Superior temporal gyrus (tissue), 1 donor: ENCODE measurements around the gene FPGS.
"Not testable (repeated sequence)": the region's sequence is repeated elsewhere in the genome, so short reads cannot be mapped to it uniquely, and the experiment has no call there.

Experiments
- DNase-seq: peaks from one replicate; pipeline ENCODE4 v3.0.0-alpha.2; 2016; ENCODE audit errors: extremely low spot score

The FPGS gene

GRCh38 chr9:127838375-127839078 lies 35.8 kb downstream of the FPGS start:
- no peak for DNase-seq

- no peak for DNase-seq
Observed at GRCh38 chr9:127841087-127841835, 38.6 kb downstream of the FPGS start.

- DNase-seq, result no peak
Observed at GRCh38 chr9:127844821-127845359, 42.2 kb downstream of the FPGS start.

GRCh38 chr9:127845619-127846018 lies 42.9 kb downstream of the FPGS start:
- DNase-seq, result not testable (repeated sequence)

- DNase-seq, result no peak
Observed at GRCh38 chr9:127846443-127847177, 43.9 kb downstream of the FPGS start.

- no peak for DNase-seq
Observed at GRCh38 chr9:127847178-127847510, 44.5 kb downstream of the FPGS start.

- no peak for DNase-seq
Observed at GRCh38 chr9:127847833-127848755, 45.4 kb downstream of the FPGS start.

- no peak for DNase-seq
Observed at GRCh38 chr9:127848756-127849504, 46.2 kb downstream of the FPGS start.

GRCh38 chr9:127850286-127850830 lies 47.7 kb downstream of the FPGS start:
- no peak for DNase-seq

GRCh38 chr9:127852829-127853228 lies 50.1 kb downstream of the FPGS start:
- DNase-seq, result no peak

- DNase-seq, result no peak
Observed at GRCh38 chr9:127853312-127854183, 50.9 kb downstream of the FPGS start.

- no peak for DNase-seq
Observed at GRCh38 chr9:127854184-127854806, 51.6 kb downstream of the FPGS start, which contains the start of gene ENG. Gene ENG (minus strand): TSS chr9:127854658. CDS start chr9:127854355, 303 bp downstream.

- no peak for DNase-seq
Observed at GRCh38 chr9:127854960-127855359, 52.3 kb downstream of the FPGS start.

GRCh38 chr9:127855522-127855921 lies 52.8 kb downstream of the FPGS start:
- no peak for DNase-seq

- no peak for DNase-seq
Observed at GRCh38 chr9:127856094-127856728, 53.5 kb downstream of the FPGS start.

- DNase-seq, result no peak
Observed at GRCh38 chr9:127856729-127857116, 54.0 kb downstream of the FPGS start.

GRCh38 chr9:127857278-127857677 lies 54.6 kb downstream of the FPGS start:
- no peak for DNase-seq

GRCh38 chr9:127858041-127858512 lies 55.4 kb downstream of the FPGS start:
- DNase-seq, result no peak
